Kidney epithelial cell (primary cell): Measurements from ENCODE around the gene SIX1. TPM values are rescaled to one million over a fixed set of nuclear protein-coding genes. Genes with fewer than 3 reads are reported as not detected.

ENCODE experiments used
- DNase-seq: peaks from one replicate; pipeline ENCODE4 v3.0.0-alpha.2; 2010; ENCODE audit warnings: low read depth
- H3K27me3 ChIP-seq: 2 replicates; pipeline ENCODE4 v1.6.0; 2011; ENCODE audit warnings: low read length; ENCODE audit not compliant: control insufficient read depth, insufficient read depth
- H3K36me3 ChIP-seq: 2 replicates; pipeline ENCODE4 v1.5.1; 2011; ENCODE audit warnings: low read length; ENCODE audit not compliant: control insufficient read depth, insufficient read depth
- H3K4me3 ChIP-seq: 2 replicates; pipeline ENCODE4 v1.5.1; 2011; ENCODE audit warnings: low read depth, mild to moderate bottlenecking, control low read depth, low read length
- CTCF ChIP-seq: IDR thresholded peaks from 2 replicates; pipeline ENCODE4 v1.5.1; 2011; ENCODE audit warnings: mild to moderate bottlenecking, moderate library complexity, low read length, control low read depth, inconsistent platforms; ENCODE audit not compliant: insufficient read depth, poor library complexity, severe bottlenecking
- total RNA-seq: library from RNA; depleted of rRNA; stranded (reverse); fragments of >200 nt; gene quantifications from 2 replicates; pipeline ENCODE4 v1.2.3, GENCODE V29; 2015

The SIX1 gene
- total RNA-seq, 1 donor from 2014 or later = 3.3 TPM

- H3K36me3 ChIP-seq = no peaks in the 10 kb centered on the region
- peak overlapping the region; percentile 56 for H3K4me3 ChIP-seq
- DNase-seq = no peak
- no peak for TF ChIP-seq CTCF
- peaks cover 47% of the 10 kb centered on the region for H3K27me3 ChIP-seq
Observed at GRCh38 chr14:60648249-60648933, 886 bp downstream of the SIX1 start.

GRCh38 chr14:60647837-60648248 is 1.4 kb downstream of the SIX1 start:
- peaks cover 44% of the 10 kb centered on the region for H3K27me3 ChIP-seq
- no peak for DNase-seq
- peak overlapping the region; percentile 56 for H3K4me3 ChIP-seq
- H3K36me3 ChIP-seq = no peaks in the 10 kb centered on the region
- no peak for TF ChIP-seq CTCF

GRCh38 chr14:60647081-60647836 is 2.0 kb downstream of the SIX1 start:
- no peak for TF ChIP-seq CTCF
- Histone ChIP-seq H3K27me3 (peaks cover 43% of the 10 kb centered on the region), H3K36me3 (no peaks in the 10 kb centered on the region), H3K4me3 (peak overlapping the region; percentile 56)
- DNase-seq = no peak

GRCh38 chr14:60646226-60646818 is 3.0 kb downstream of the SIX1 start:
- DNase-seq = no peak
- H3K27me3 ChIP-seq = peaks cover 42% of the 10 kb centered on the region
- H3K4me3 ChIP-seq = no peak overlapping the region
- TF ChIP-seq CTCF = no peak
- H3K36me3 ChIP-seq = no peaks in the 10 kb centered on the region

GRCh38 chr14:60645126-60645741 is 4.0 kb downstream of the SIX1 start:
- Histone ChIP-seq H3K36me3 (no peaks in the 10 kb centered on the region), H3K27me3 (peaks cover 31% of the 10 kb centered on the region), H3K4me3 (no peak overlapping the region)
- TF ChIP-seq CTCF = no peak
- no peak for DNase-seq
